A549 (cell line): ENCODE results near the gene DCBLD1.

ENCODE experiments used
- CHD2 ChIP-seq: fragments of 150-350 bp; IDR thresholded peaks from 2 replicates; pipeline ENCODE4 v1.6.1; 2014; ENCODE audit warnings: low read length; ENCODE audit not compliant: partially characterized antibody
- CHD4 ChIP-seq: fragments of 200-600 bp; sonication (generic); IDR thresholded peaks from 2 replicates; pipeline ENCODE4 v1.6.1; 2016; ENCODE audit warnings: antibody characterized with exemption, mild to moderate bottlenecking, borderline replicate concordance
- EHMT2 ChIP-seq: fragments of 200-600 bp; sonication (generic); IDR thresholded peaks from 2 replicates; pipeline ENCODE4 v1.6.1; 2016; ENCODE audit warnings: antibody characterized with exemption, low read depth, mild to moderate bottlenecking, moderate library complexity
- EP300 ChIP-seq, 2 experiments: fragments of >200 bp; sonication (Bioruptor Twin); formaldehyde crosslinking; IDR thresholded peaks; 2 replicates in 1 of 2; 3 replicates in 1 of 2; pipeline ENCODE4 v1.6.1; 2016 to 2017
- ESRRA ChIP-seq: fragments of 150-350 bp; IDR thresholded peaks from 2 replicates; pipeline ENCODE4 v1.6.1; 2014; ENCODE audit warnings: mild to moderate bottlenecking, low read length, borderline replicate concordance
- POLR2A ChIP-seq: IDR thresholded peaks from 2 replicates; pipeline ENCODE4 v1.6.1; 2012; ENCODE audit warnings: mild to moderate bottlenecking, low read length
- SMC3 ChIP-seq: fragments of >200 bp; sonication (Bioruptor Twin); formaldehyde crosslinking; IDR thresholded peaks from 3 replicates; pipeline ENCODE4 v1.6.1; 2018; ENCODE audit warnings: inconsistent platforms
- TP53 ChIP-seq: fragments of 250-450 bp; sonication (Bioruptor Pico); IDR thresholded peaks from 2 replicates; pipeline ENCODE4 v1.5.0; 2021; ENCODE audit warnings: mild to moderate bottlenecking, moderate library complexity
- TF ChIP-seq, protein P1 (sequence below): fragments of >200 bp; sonication (Bioruptor Twin); formaldehyde crosslinking; IDR thresholded peaks from 3 replicates; pipeline ENCODE4 v1.5.1; 2016

DNA sequence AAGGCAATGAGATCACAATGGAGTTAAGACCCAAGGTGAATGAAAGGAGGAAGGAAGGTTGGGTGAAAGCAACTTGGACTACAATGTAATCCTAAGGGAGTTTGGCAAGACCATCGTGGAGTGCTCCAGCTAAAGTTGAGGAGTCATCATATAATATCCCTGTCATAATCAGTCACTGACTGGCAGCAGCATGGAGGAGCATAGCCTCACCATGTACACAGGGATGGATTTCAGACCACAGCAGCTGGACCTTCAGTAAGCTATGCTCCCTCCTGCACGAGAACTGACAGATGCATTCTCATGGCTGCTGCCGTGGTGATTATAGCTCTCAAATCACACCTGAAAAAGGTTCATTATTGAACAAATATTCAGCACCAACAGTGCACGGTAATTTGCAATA is 76.8 kb downstream of the DCBLD1 start:
- no peak for TF ChIP-seq EP300 (IDR thresholded peaks at IDR 0.05)
- TF ChIP-seq, protein P1, sequence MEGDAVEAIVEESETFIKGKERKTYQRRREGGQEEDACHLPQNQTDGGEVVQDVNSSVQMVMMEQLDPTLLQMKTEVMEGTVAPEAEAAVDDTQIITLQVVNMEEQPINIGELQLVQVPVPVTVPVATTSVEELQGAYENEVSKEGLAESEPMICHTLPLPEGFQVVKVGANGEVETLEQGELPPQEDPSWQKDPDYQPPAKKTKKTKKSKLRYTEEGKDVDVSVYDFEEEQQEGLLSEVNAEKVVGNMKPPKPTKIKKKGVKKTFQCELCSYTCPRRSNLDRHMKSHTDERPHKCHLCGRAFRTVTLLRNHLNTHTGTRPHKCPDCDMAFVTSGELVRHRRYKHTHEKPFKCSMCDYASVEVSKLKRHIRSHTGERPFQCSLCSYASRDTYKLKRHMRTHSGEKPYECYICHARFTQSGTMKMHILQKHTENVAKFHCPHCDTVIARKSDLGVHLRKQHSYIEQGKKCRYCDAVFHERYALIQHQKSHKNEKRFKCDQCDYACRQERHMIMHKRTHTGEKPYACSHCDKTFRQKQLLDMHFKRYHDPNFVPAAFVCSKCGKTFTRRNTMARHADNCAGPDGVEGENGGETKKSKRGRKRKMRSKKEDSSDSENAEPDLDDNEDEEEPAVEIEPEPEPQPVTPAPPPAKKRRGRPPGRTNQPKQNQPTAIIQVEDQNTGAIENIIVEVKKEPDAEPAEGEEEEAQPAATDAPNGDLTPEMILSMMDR: no peak
- TF ChIP-seq CHD4: no peak
- no peak for TF ChIP-seq TP53 (CRISPR knock-in tag)
- TF ChIP-seq SMC3: no peak
- no peak for TF ChIP-seq POLR2A
- TF ChIP-seq CHD2: no peak
- TF ChIP-seq EHMT2: no peak
- no peak for TF ChIP-seq ESRRA
